SIG-M5 treated with dmso at 0.1 percent for 504 hours (cell line): Measurements from ENCODE around the gene BMPR1B.
"Not testable (repeated sequence)": the region's sequence is repeated elsewhere in the genome, so short reads cannot be mapped to it uniquely, and the experiment has no call there.

ENCODE experiments used
- DNase-seq: peaks from one replicate; lab custom pipeline; 2025; ENCODE audit not compliant: unreplicated experiment; lab: John Stamatoyannopoulos, UW

BMPR1B gene

GRCh38 chr4:94831607-94832006 lies 73.9 kb downstream of the BMPR1B start:
- DNase-seq = no peak

- DNase-seq = not testable (repeated sequence)
Observed at GRCh38 chr4:94832329-94832728, 74.6 kb downstream of the BMPR1B start.

DNA sequence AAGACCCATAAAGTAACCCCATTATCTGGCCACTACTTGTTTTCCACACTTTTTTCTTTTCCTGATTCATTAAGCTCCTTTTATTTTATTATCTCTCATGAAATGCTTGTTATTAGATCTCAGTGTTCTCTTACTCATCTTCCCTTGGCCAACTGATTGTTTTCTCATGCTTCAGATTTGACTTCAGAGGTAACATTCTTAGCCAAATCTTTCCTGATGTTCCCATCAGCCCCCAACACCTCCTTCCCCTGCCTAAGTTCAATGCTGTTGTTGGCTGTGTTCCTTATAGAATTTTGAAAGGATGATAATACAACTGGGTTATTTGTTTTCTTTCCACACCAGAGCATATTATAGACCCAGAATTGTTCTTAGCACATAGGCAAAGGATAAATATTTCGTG lies 75.6 kb downstream of the BMPR1B start:
- no peak for DNase-seq

DNA sequence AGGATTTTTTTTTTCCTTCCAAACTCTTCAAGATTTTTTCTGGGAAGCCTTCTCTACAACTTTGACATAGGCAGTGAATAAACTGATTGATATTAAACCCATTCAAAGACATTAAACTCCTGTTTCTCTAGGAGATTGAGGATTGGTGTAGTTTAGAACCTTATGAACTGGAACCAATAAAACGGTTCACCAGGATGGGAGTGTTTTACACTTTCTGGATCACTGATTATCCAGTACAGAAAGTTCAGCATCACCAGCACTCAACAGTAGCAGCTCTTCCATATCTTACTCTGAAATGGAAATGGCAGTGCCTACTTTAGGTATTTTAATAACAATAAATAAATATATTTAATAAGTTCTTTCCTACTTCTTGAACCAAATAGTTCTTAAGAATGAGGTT lies 76.7 kb downstream of the BMPR1B start:
- no peak for DNase-seq

DNA sequence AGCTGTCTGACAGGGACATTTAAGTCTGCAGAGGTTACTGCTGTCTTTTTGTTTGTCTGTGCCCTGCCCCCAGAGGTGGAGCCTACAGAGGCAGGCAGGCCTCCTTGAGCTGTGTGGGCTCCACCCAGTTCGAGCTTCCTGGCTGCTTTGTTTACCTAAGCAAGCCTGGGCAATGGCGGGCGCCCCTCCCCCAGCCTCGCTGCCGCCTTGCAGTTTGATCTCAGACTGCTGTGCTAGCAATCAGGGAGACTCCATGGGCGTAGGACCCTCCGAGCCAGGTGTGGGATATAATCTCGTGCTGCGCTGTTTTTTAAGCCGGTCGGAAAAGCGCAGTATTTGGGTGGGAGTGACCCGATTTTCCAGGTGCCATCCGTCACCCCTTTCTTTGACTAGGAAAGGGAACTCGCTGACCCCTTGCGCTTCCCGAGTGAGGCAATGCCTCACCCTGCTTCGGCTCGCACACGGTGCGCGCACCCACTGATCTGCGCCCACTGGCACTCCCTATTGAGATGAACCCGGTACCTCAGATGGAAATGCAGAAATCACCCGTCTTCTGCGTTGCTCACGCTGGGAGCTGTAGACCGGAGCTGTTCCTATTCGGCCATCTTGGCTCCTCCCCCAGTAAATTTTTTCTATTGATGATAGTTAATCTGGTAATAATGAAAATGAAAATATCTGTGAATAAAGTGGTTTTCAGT lies 83.6 kb downstream of the BMPR1B start:
- not testable (repeated sequence) for DNase-seq

DNA sequence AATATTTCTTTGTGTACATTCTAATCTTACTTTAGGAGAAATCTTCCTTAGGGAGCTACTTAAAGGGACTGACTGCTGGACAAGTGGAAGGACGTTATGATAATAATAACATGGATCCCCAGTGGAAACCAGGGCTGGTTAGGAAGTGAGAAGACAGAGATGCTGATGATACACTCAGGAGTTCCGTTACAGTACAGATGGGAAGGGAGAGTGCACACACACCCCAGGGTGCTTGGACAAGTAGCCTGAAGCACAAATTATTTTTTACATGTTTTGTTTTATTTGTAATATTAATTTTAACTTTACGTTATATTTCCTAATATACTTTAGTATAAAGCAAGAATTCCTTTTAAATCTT lies 84.1 kb downstream of the BMPR1B start:
- DNase-seq = no peak

GRCh38 chr4:94843216-94843615 lies 85.5 kb downstream of the BMPR1B start:
- DNase-seq = no peak

DNA sequence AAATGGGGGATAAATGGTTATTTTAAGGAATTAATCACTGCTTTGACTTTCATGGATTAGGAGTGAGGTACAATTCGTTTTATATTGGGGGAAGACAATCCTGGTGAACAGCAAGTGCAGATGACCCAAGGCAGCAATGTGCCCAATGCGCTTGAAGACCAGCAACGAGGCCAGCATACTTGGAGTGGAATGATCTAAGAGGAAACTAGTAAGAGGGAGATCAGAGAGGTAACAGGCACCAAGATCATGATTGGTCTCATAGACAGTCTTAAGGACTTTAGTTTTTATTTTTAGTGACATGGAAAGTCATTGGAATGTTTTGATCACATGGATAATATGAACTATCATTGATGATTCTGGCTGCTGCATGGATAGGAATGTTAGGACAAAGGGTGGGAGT lies 90.6 kb downstream of the BMPR1B start:
- no peak for DNase-seq

DNA sequence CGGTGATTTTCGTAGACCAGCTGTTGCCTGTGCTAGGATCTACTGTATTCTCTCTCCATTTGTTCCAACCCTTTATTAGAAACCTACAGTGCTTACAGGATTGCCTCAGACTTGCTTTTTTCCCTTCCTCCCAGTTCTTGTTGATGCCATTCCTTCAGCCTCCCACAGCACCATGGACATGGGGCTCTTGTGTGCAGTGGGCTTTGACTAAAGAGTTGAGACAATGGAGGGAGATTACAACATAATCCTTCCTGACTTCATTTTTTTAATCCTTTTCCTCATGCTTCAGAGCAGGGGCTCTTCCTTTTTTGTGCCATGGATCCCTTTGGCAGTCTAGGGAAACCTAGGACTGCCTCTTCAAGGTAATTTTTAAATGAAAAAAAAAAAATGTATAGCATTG lies 92.1 kb downstream of the BMPR1B start:
- DNase-seq = no peak

DNA sequence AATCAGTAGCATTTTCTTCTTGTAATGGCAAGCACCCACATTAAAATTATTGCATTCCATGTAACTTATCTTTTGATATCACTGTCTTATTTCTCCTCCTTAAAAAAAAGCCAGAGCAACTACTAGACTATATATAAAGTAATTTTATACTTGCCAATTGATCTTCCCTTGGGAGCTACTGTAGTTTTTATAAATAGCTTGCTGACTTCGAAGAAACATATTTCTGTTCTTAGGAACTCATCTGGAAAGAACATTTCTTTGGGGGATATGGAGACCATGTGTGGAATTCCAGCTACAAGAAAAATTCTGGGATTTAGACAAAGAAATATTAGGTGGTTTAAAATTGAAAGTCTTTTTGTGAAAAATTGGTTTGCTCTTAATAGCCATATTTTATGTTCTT lies 94.9 kb downstream of the BMPR1B start:
- no peak for DNase-seq

- DNase-seq = no peak
Observed at GRCh38 chr4:94856030-94856429, 98.3 kb downstream of the BMPR1B start.

- DNase-seq = no peak
Observed at GRCh38 chr4:94870146-94870545, 112.4 kb downstream of the BMPR1B start.

- no peak for DNase-seq
Observed at GRCh38 chr4:94871644-94872305, 114.0 kb downstream of the BMPR1B start.

- DNase-seq = no peak
Observed at GRCh38 chr4:94877973-94878372, 120.2 kb downstream of the BMPR1B start.

GRCh38 chr4:94880956-94881355 lies 123.2 kb downstream of the BMPR1B start:
- no peak for DNase-seq

GRCh38 chr4:94882756-94883155 lies 125.0 kb downstream of the BMPR1B start:
- no peak for DNase-seq

DNA sequence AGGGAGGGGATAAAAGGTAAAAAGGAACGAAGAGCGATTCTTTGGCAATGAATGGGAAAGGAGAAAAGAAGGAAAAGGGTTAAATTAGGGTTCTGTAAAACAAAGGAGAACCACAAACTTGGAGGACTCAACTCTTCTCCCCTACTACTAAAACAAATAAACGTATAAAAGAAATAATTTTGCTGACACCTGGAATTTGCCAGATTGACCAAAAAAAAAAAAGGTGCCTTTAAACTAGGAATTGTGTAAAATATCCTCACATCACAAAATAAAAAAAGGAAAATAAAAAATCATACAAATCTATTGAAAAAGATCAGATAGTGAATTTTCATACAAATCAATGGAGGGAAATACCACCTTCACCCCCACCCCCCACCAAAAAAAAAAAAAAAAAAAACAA lies 129.3 kb downstream of the BMPR1B start:
- DNase-seq = no peak

GRCh38 chr4:94889523-94889922 lies 131.8 kb downstream of the BMPR1B start:
- DNase-seq = no peak

- DNase-seq = no peak
Observed at GRCh38 chr4:94889946-94890345, 132.2 kb downstream of the BMPR1B start.

DNA sequence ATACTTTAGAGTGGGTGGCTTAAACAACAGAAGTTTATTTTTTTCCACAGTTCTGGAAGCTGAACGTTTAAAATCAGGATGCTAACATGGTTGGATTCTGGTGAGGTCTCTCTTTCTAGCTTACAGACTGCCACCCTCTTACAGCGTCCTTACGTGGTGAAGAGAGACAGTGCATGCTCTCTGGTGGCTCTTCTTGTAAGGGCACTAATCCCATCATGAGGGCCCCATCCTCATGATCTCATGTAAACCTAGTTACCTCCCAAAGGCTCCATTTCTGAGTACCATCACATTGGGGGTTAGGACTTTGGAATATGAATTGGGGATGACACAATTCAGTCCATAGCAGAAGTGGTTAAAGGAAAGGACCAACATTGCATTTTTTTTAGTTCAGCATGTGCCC lies 132.8 kb downstream of the BMPR1B start:
- no peak for DNase-seq

- DNase-seq = no peak
Observed at GRCh38 chr4:94892051-94892450, 134.3 kb downstream of the BMPR1B start.

GRCh38 chr4:94895081-94895480 lies 137.3 kb downstream of the BMPR1B start:
- DNase-seq = no peak

GRCh38 chr4:94897023-94897422 lies 139.3 kb downstream of the BMPR1B start:
- no peak for DNase-seq
